ENCODE results near the gene SRGAP2. TPM values are rescaled to one million over a fixed set of nuclear protein-coding genes. Genes with fewer than 3 reads are reported as not detected.
A peak's percentile ranks its signal among the peaks of the same experiment; 100 is the strongest.
"Not testable (repeated sequence)": the region's sequence is repeated elsewhere in the genome, so short reads cannot be mapped to it uniquely, and the experiment has no call there.

SRGAP2 gene
- 49.2 TPM for total RNA-seq

GRCh38 chr1:206203364-206204158 lies at the start of gene SRGAP2:
TSS of gene SRGAP2 (plus strand) at chr1:206203541. CDS start at chr1:206205971, 2,430 bp downstream.
- peak; percentile 48 for DNase-seq (ENCODE audit: low spot score)

GRCh38 chr1:206167350-206168029 lies 35.9 kb upstream of the SRGAP2 start:
- not testable (repeated sequence) for DNase-seq (ENCODE audit: low spot score)

GRCh38 chr1:206169794-206170193 lies 33.5 kb upstream of the SRGAP2 start:
- not testable (repeated sequence) for DNase-seq (ENCODE audit: low spot score)

- DNase-seq (ENCODE audit: low spot score): not testable (repeated sequence)
These were observed 30.1 kb upstream of the SRGAP2 start for GRCh38 chr1:206173110-206173719.

- not testable (repeated sequence) for DNase-seq (ENCODE audit: low spot score)
These were observed 29.0 kb upstream of the SRGAP2 start for GRCh38 chr1:206174182-206174868.

- not testable (repeated sequence) for DNase-seq (ENCODE audit: low spot score)
These were observed 27.8 kb upstream of the SRGAP2 start for GRCh38 chr1:206175459-206176113.

GRCh38 chr1:206176114-206176502 lies 27.2 kb upstream of the SRGAP2 start:
- DNase-seq (ENCODE audit: low spot score): not testable (repeated sequence)

GRCh38 chr1:206178061-206178989 lies 25.0 kb upstream of the SRGAP2 start:
- not testable (repeated sequence) for DNase-seq (ENCODE audit: low spot score)

- DNase-seq (ENCODE audit: low spot score): not testable (repeated sequence)
These were observed 23.7 kb upstream of the SRGAP2 start for GRCh38 chr1:206179666-206180065.

GRCh38 chr1:206182368-206183317 lies 20.7 kb upstream of the SRGAP2 start:
- DNase-seq (ENCODE audit: low spot score): not testable (repeated sequence)

- not testable (repeated sequence) for DNase-seq (ENCODE audit: low spot score)
These were observed 19.6 kb upstream of the SRGAP2 start for GRCh38 chr1:206183788-206184187.

GRCh38 chr1:206185778-206186177 lies 17.6 kb upstream of the SRGAP2 start:
- DNase-seq (ENCODE audit: low spot score): not testable (repeated sequence)

- not testable (repeated sequence) for DNase-seq (ENCODE audit: low spot score)
These were observed 16.5 kb upstream of the SRGAP2 start for GRCh38 chr1:206186826-206187225.

GRCh38 chr1:206195182-206195581 lies 8.2 kb upstream of the SRGAP2 start:
- DNase-seq (ENCODE audit: low spot score): not testable (repeated sequence)

GRCh38 chr1:206196748-206197424 lies 6.5 kb upstream of the SRGAP2 start:
- DNase-seq (ENCODE audit: low spot score): not testable (repeated sequence)

- peak; percentile 99 for DNase-seq (ENCODE audit: low spot score)
These were observed 465 bp upstream of the SRGAP2 start, which contains the start of gene FAM72A for GRCh38 chr1:206202789-206203363. TSS of gene FAM72A (minus strand) at chr1:206202839. CDS start at chr1:206202025, 814 bp downstream.

- DNase-seq (ENCODE audit: low spot score): not testable (repeated sequence)
These were observed 794 bp downstream of the SRGAP2 start for GRCh38 chr1:206204159-206204511.

GRCh38 chr1:206204871-206205270 lies 1.5 kb downstream of the SRGAP2 start:
- DNase-seq (ENCODE audit: low spot score): not testable (repeated sequence)
